EL (cell line): ENCODE measurements around the gene RGS10.
A peak's percentile ranks its signal among the peaks of the same experiment; 100 is the strongest.
"Not testable (repeated sequence)": the region's sequence is repeated elsewhere in the genome, so short reads cannot be mapped to it uniquely, and the experiment has no call there.

Experiments
- DNase-seq: peaks from one replicate; pipeline ENCODE4 v3.0.0-alpha.2; 2016

Gene RGS10

GRCh38 chr10:119542357-119542987 lies at the start of gene RGS10:
Gene RGS10 (minus strand): TSS chr10:119542719. CDS start chr10:119542638, 81 bp downstream.
- DNase-seq = peak; percentile 88

GRCh38 chr10:119588071-119588470 lies 45.6 kb upstream of the RGS10 start:
- DNase-seq = no peak

GRCh38 chr10:119578355-119578754 lies 35.8 kb upstream of the RGS10 start:
- DNase-seq = no peak

GRCh38 chr10:119575991-119576390 lies 33.5 kb upstream of the RGS10 start:
- no peak for DNase-seq

GRCh38 chr10:119575506-119575905 lies 33.0 kb upstream of the RGS10 start:
- DNase-seq = peak; percentile 15

- DNase-seq = no peak
Measured at GRCh38 chr10:119567978-119568377, 25.5 kb upstream of the RGS10 start.

GRCh38 chr10:119562097-119562496 lies 19.6 kb upstream of the RGS10 start:
- DNase-seq = no peak

- DNase-seq = not testable (repeated sequence)
Measured at GRCh38 chr10:119559511-119559910, 17.0 kb upstream of the RGS10 start.

GRCh38 chr10:119556081-119556480 lies 13.6 kb upstream of the RGS10 start:
- DNase-seq = not testable (repeated sequence)

- no peak for DNase-seq
Measured at GRCh38 chr10:119555178-119555784, 12.8 kb upstream of the RGS10 start.

GRCh38 chr10:119550827-119551226 lies 8.3 kb upstream of the RGS10 start:
- no peak for DNase-seq

- DNase-seq = no peak
Measured at GRCh38 chr10:119549247-119549999, 6.9 kb upstream of the RGS10 start.

- DNase-seq = peak; percentile 62
Measured at GRCh38 chr10:119546009-119546408, 3.5 kb upstream of the RGS10 start.

GRCh38 chr10:119545310-119545709 lies 2.8 kb upstream of the RGS10 start:
- DNase-seq = no peak

- no peak for DNase-seq
Measured at GRCh38 chr10:119543814-119544642, 1.5 kb upstream of the RGS10 start.

- DNase-seq = peak; percentile 56
Measured at GRCh38 chr10:119542988-119543813, 682 bp upstream of the RGS10 start.

- peak; percentile 39 for DNase-seq
Measured at GRCh38 chr10:119541459-119542356, 811 bp downstream of the RGS10 start.

- peak; percentile 46 for DNase-seq
Measured at GRCh38 chr10:119541046-119541445, 1.5 kb downstream of the RGS10 start.

- DNase-seq = no peak
Measured at GRCh38 chr10:119540038-119540437, 2.5 kb downstream of the RGS10 start.

GRCh38 chr10:119539359-119539825 lies 3.1 kb downstream of the RGS10 start:
- no peak for DNase-seq
